NCI-H2107 (cell line): ENCODE results near the gene REXO4.
A peak's percentile ranks its signal among the peaks of the same experiment; 100 is the strongest.
"Not testable (repeated sequence)": the region's sequence is repeated elsewhere in the genome, so short reads cannot be mapped to it uniquely, and the experiment has no call there.

Source experiments
- DNase-seq: peaks from one replicate; lab custom pipeline; 2025; lab: John Stamatoyannopoulos, UW

Gene REXO4

DNA sequence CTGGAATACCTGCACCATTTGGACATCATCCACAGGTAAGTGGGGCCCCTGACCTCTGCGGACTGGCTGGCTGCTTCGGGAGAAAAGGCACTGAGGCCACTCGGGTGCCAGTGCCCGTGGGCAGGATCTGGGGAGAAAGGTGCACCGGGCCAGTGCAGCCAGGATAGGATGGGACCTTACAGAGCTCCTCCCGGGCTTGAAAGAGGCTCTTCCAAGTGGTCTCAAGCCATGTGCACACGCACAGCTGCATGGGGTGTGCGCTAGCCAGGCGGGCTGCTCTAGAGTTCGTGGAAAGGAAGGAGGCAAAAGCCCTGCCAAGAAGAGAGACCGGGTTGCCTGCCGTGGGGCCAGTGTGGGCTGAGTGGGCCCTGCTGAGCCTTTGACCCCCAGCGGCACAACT is 28.2 kb downstream of the REXO4 start:
- DNase-seq: no peak

DNA sequence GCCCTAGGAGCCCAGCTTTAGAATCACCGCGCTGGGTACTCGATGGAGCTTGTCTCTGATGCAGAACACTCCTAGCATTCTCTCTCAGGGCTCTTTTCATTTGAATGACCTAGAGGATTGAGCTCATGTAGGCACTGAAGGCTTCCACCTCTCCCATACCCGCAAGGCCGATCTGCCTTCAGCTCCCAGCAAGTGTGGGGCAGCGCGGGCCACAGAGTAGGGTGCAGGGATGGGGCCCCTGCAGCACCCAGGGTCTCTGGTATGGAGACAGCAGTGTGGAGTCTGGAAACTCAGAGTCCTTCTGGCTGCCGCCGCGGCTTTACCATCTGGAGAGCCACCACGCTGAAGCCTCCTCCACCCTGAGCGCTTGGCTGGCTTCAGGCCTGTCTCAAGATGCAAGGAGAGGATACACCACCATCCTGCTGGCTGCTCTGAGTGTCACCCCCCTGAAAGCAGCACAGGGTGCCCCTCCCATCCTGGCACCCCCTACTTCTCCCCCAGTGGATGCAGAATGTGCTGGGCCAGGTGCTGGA is 28.7 kb downstream of the REXO4 start:
- DNase-seq: no peak

GRCh38 chr9:133387680-133388079 is 30.1 kb downstream of the REXO4 start:
- no peak for DNase-seq

- no peak for DNase-seq
Observed at GRCh38 chr9:133386338-133386737, 31.5 kb downstream of the REXO4 start.

- DNase-seq: no peak
Observed at GRCh38 chr9:133385452-133385851, 32.4 kb downstream of the REXO4 start.

- no peak for DNase-seq
Observed at GRCh38 chr9:133384736-133385321, 33.0 kb downstream of the REXO4 start.

DNA sequence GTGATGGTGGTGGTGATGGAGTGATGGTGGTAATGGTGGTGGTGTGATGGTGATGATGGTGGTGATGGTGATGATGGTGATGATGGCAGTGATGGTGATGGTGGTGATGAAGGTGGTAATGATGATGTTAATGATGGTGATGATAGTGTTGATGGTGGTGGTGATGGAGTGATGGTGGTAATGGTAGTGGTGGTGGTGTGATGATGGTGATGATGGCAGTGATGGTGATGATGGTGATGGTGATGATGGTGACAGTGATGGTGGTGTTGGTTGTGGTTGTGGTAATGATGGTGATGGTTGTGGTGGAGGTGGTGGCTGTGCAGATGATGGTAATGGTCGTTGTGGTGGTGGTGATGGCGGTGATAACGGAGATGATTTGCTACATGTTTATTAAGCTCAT is 34.4 kb downstream of the REXO4 start:
- DNase-seq: no peak

- DNase-seq: no peak
Observed at GRCh38 chr9:133382507-133383141, 35.2 kb downstream of the REXO4 start.

DNA sequence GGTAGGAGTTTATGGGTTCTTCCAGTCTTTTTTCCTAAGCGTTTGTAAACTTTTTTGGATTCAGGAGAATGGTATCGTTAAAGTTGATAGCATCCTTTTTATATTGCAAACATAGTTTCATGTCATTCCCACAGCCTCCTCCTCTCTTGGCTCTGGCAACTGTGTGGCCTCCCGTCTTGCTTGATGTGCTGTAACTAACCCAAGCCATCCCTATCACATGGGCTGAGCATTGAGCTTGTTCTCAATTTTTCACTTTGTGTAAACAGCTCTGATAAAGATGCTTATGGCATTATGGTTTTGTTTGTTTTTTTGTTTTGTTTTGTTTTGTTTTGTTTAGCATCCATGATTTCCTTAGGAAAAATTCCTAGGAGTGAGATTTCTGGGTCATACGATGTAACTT is 37.1 kb downstream of the REXO4 start:
- no peak for DNase-seq

DNA sequence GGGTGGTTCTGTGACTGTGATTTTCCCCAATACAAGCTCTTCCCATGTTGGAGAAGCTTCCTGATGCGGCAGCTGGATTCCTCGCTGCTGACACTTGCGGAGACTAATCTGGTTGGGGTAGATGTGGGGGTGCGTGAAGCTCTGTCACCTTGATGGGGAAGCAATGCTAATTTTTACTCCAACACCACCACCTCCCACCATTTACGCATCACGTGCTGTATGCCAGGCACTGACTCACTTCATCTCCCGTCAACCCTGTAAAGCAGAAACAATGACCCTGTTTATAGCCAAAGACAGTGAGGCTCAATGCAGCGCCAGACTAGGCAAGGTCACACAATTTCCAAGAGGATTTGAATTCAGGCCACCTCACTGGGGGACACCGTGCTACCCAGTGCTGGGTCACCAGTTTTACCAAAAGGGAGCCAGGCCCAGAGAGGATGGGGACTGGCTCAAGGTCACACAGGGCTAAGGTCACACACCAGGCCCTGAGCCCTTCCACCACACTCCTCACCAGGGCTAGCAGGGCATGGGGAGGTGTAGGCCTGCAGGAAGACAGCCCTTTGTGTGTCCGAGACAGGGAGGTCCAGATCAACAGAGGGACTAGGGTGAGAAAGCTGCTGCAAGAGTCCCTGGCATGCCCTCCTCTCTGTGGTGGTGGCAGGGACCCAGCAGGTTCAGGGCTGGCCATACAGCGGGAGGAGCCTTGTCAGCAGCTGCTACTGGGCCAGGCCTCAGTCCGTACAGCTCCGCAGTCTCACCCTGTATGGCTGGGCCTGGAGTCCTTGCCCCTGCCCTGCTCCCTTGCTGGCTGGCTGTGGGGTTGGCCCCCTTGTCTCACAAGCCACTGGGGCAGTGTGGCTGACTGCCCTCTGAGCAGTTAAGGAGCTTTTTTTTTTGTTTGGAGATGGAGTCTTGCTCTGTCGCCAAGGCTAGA is 38.4 kb downstream of the REXO4 start:
- DNase-seq: no peak

DNA sequence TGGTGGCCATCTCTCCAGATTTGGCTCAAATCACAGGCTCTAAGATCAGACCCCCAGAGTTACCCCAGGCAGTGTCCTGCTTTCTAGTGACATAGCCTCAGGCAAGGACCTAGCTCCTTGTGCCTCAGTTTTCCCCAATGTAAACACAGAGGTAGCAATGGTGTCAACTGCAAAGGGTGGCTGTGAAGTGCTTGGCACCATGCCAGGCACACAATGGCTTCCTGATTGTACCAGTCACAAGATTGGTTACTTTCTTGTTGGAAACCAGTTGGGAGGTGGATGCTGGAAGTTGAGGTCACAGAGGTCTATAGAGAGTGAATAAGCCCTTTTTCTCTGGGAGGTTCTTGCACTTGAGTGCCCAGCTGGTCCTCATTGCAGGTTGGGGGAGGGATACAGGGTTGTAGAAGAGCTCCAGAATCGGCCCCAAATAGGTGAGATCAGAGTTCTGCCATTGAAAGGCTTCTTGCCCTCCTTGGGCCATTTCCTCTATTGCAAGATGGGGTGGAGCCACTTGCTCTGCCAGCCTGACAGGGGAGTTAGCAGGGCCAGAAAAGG is 39.3 kb downstream of the REXO4 start:
- no peak for DNase-seq

DNA sequence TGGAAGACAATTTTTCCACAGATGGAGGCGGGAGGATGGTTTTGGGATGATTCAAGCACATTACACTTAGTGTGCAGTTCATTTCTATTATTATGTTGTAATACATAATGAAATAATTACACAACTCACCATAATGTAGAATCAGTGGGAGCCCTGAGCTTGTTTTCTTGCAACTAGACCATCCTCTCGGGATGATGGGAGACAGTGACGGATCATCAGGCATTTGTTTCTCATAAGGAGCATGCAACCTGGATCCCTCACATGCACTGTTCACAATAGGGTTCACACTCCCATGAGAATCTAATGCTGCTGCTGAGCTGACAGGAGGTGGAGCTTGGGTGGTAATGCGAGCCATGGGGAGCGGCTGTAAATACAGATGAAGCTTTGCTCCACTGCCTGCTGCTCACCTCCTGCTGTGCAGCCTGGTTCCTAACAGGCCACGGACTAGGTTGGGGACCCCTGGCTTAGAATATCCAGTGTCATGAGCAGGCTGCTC is 40.0 kb downstream of the REXO4 start:
- no peak for DNase-seq

- DNase-seq: not testable (repeated sequence)
Observed at GRCh38 chr9:133377280-133377679, 40.5 kb downstream of the REXO4 start.

DNA sequence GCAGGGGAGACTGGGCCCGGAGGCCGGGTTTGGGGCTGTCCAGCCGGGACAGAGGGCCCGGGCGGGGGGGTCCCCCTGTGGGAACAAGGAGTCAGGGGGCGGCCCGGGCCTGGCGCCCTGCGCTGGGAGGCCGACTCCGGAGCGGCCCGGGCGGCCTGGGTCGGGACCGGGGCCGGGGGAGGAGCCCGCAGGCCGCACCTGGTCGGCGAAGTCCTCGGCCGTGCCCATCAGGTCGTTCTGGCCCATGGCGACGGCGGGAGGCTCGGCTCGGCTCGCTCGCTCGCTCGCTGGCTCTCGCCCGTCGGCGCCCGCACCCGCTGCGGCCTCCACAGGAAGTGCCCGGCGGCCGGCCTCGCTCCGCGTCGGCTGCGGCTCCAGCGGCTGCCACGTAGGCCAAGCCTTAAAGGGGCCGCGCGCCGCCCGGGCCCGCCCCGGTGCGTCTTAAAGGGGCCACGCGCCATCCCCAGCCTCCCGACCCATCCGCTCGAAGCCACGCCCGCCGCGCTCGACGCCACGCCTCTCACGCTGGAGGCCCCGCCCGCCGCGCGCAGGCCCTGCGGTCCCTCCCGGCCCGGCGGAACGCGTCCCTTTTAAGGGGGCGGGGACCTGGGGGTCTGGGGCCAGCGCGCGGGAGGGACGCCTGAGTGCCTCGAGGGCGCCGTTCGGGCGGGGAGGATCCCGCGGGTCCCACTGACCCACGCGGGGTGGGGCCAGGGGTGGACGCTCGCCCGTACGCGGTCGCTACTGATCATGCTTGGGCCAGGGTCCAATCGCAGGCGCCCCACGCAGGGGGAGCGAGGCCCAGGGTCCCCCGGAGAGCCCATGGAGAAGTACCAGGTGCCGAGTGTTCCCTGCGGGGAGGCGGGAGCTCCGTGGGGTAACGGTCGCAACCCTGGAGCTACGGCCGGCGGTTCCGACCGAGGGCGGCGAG is 41.8 kb downstream of the REXO4 start, which contains the start of the genes STKLD1 and SURF4:
TSS of gene STKLD1 (plus strand) at position 643 of the 931 bp plus-strand sequence. CDS start at position 751, 108 bp downstream.
TSS of gene SURF4 (minus strand) at position 337 of the 931 bp plus-strand sequence. CDS start at position 246, 91 bp downstream.
- peak; percentile 90 for DNase-seq

DNA sequence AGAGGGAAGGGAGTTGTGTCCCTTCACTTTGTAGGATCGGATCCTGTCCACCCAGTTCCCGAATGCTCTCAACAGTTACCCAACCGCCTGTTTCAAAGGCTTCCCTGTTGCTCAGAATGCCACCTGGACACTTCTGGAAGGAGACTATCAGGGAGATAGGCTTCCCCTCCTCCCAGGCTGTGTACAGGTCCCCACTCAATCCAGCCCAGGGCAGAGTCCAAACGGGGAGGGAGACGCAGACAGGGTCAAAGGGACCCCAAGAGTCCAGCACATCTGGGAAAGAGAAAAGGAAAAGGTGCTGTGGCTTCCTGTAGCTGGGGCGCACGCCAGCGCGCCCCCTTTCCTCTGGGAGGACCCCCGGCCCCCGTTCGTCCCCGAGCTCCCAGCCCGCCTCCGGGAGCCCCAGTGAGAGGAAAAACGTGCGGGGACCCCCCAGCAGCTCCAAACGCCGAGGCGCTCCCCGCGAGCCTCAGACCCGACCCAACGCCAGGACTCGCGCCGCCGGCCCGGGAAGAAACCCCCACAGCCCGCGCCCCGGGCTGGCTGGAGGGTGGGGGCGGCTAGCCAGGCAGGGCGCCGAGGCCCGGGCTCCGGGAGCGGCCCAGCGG is 42.6 kb downstream of the REXO4 start:
- no peak for DNase-seq

DNA sequence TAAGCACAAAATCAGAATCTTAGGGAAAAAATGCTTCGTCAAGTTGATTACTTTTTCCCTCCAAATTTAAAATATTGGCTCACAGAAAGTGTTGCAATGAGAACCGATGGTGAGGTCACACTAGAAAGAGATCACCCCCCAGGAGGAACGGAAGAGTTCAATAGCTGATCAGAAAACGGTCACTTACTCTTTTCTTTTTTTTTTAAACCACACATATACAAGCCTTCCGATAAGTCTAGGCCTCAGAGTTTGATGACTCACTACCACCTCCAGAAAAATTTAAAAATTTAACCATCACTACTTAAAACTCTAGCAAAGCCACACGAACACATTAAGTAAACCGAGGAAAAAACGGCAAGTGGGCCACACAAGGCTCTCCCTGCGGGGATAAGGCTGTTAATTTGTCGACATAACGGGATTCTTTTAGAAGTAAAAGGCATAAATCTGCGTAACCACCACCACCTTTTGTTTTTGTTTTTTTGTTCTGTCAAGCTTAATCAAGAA is 43.1 kb downstream of the REXO4 start:
- DNase-seq: no peak

DNA sequence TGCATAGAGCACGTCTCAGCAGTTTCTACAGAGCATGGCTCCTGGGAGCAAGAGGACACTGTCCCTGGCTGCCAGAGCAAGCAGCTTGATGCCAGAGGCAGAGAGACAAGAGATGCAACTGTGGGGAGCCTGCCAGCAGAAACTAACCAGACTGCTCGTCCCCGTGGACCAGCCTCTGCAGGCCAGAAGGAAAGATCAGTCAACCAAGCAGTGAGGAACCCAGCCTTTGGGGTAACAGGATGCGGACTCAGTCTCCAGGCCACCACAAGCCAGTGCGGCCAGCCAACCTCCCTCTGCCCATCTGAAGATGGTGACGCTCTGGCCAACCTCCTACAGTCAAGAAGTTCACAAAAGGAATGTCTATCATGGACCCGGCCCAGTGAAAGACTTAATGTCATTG is 45.7 kb downstream of the REXO4 start:
- DNase-seq: no peak

- DNase-seq: no peak
Observed at GRCh38 chr9:133371261-133371711, 46.5 kb downstream of the REXO4 start.

DNA sequence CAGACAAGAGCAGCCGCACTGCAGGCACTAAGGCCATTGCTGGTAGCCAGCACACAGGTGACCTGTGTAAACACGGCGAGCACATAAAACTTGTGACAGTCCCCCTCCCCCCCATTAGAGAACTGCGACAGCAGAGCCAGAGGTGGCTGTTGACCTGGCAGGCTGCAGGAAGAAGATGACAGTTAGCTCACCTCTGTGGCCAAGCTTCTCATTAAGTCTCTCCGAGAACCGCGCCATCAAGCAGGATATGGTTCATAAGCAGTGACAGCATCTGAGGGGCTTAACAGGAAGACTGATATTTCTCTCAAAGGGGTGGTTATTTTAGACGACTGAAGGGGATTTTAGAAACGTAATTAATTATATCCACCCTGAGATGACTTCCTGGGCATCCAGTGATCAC is 47.1 kb downstream of the REXO4 start:
- DNase-seq: no peak

GRCh38 chr9:133369933-133370332 is 47.9 kb downstream of the REXO4 start:
- DNase-seq: no peak
